ENCODE measurements around the gene TSG101.

Gene TSG101

GRCh38 chr11:18492888-18493287 is 33.9 kb downstream of the TSG101 start:
- H3K27me3 Mint-ChIP-seq (ENCODE audit: low read depth): no peaks in the 10 kb centered on the region
- H3K9me3 Mint-ChIP-seq: no peaks in the 10 kb centered on the region
- no peaks in the 10 kb centered on the region for H3K4me1 Mint-ChIP-seq
- no peak overlapping the region for H3K27ac Mint-ChIP-seq
- TF ChIP-seq, protein P1, sequence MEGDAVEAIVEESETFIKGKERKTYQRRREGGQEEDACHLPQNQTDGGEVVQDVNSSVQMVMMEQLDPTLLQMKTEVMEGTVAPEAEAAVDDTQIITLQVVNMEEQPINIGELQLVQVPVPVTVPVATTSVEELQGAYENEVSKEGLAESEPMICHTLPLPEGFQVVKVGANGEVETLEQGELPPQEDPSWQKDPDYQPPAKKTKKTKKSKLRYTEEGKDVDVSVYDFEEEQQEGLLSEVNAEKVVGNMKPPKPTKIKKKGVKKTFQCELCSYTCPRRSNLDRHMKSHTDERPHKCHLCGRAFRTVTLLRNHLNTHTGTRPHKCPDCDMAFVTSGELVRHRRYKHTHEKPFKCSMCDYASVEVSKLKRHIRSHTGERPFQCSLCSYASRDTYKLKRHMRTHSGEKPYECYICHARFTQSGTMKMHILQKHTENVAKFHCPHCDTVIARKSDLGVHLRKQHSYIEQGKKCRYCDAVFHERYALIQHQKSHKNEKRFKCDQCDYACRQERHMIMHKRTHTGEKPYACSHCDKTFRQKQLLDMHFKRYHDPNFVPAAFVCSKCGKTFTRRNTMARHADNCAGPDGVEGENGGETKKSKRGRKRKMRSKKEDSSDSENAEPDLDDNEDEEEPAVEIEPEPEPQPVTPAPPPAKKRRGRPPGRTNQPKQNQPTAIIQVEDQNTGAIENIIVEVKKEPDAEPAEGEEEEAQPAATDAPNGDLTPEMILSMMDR (IDR thresholded peaks at IDR 0.05; ENCODE audit: unreplicated experiment in 3 of 3): no peak
- no peak overlapping the region for H3K4me3 Mint-ChIP-seq
- H3K36me3 Mint-ChIP-seq (ENCODE audit: low read depth): peaks cover 48% of the 10 kb centered on the region

DNA sequence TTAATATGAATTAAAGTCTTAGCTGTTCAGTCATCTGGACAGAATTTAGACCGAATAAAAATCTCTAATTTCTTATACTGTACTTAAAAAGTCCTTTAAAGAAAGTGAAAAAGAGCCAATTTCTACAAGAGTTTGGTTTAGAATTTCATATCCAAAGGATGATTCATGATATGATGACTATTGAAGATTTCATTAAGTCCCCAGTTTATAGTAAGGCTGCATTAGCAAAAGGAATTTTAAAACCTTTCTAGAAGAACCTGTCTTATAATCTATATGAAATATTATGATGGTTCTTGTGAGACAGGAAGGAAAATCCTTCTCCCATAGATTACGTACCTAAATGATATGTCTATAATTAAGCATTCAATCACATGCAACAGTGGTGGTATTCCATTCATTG is 34.8 kb downstream of the TSG101 start:
- H3K27ac Mint-ChIP-seq: no peak overlapping the region
- H3K4me1 Mint-ChIP-seq: no peaks in the 10 kb centered on the region
- H3K4me3 Mint-ChIP-seq: no peak overlapping the region
- no peaks in the 10 kb centered on the region for H3K27me3 Mint-ChIP-seq (ENCODE audit: low read depth)
- no peaks in the 10 kb centered on the region for H3K9me3 Mint-ChIP-seq
- TF ChIP-seq, protein P1 (IDR thresholded peaks at IDR 0.05; ENCODE audit: unreplicated experiment in 3 of 3): no peak
- H3K36me3 Mint-ChIP-seq (ENCODE audit: low read depth): peaks cover 48% of the 10 kb centered on the region

DNA sequence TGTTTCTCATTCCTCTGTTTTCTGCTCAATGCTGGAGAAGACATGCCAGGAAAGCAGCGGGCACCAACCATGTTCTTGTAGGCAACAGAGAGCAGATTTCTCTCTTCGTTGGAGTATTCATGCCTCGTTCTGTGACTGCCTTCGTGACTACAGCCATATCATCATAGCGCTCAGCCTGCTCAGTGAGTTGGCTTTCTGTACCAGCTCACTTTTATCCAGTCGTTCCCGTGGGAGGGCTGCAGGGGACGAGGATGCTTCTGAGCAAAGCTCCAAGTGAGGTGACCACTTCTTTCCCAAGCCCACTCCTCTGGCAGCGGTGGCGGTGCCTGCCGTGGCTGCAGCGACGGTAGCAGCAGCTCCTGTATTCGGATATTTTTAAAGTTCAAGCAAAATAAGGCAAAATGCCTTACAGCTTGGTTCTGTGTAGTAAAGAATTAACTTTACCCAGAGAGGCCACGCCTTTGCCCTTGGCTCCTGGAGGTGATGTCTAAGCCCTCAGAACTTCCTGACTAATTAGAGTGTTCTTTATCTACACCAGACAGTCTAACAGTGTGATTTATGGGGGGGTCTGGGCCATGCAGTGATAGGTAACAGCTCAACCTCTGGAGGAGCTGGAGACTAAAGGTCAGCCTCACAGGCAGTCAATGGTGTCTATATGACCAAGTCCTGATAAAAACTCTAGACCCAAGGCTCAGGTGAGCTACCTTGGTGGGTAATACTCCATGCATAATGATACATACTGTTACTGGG is 35.8 kb downstream of the TSG101 start:
- TF ChIP-seq, protein P1 (IDR thresholded peaks at IDR 0.05; ENCODE audit: unreplicated experiment in 3 of 3): no peak
- no peaks in the 10 kb centered on the region for H3K27me3 Mint-ChIP-seq (ENCODE audit: low read depth)
- no peaks in the 10 kb centered on the region for H3K4me1 Mint-ChIP-seq
- no peak overlapping the region for H3K4me3 Mint-ChIP-seq
- no peaks in the 10 kb centered on the region for H3K9me3 Mint-ChIP-seq
- peaks cover 51% of the 10 kb centered on the region for H3K36me3 Mint-ChIP-seq (ENCODE audit: low read depth)
- no peak overlapping the region for H3K27ac Mint-ChIP-seq

- TF ChIP-seq, protein P1 (IDR thresholded peaks at IDR 0.05; ENCODE audit: unreplicated experiment in 3 of 3): no peak
- Mint-ChIP-seq H3K27ac (no peak overlapping the region), H3K9me3 (no peaks in the 10 kb centered on the region), H3K4me3 (no peak overlapping the region), H3K4me1 (no peaks in the 10 kb centered on the region), H3K36me3 (ENCODE audit: low read depth) (peaks cover 48% of the 10 kb centered on the region), H3K27me3 (ENCODE audit: low read depth) (no peaks in the 10 kb centered on the region)
Observed at GRCh38 chr11:18490319-18490718, 36.4 kb downstream of the TSG101 start.

GRCh38 chr11:18485913-18486528 is 40.7 kb downstream of the TSG101 start:
- Mint-ChIP-seq H3K4me3 (no peak overlapping the region), H3K27ac (no peak overlapping the region), H3K27me3 (ENCODE audit: low read depth) (no peaks in the 10 kb centered on the region), H3K9me3 (no peaks in the 10 kb centered on the region), H3K36me3 (ENCODE audit: low read depth) (peaks cover 80% of the 10 kb centered on the region), H3K4me1 (no peaks in the 10 kb centered on the region)
- TF ChIP-seq, protein P1 (IDR thresholded peaks at IDR 0.05; ENCODE audit: unreplicated experiment in 3 of 3): no peak

DNA sequence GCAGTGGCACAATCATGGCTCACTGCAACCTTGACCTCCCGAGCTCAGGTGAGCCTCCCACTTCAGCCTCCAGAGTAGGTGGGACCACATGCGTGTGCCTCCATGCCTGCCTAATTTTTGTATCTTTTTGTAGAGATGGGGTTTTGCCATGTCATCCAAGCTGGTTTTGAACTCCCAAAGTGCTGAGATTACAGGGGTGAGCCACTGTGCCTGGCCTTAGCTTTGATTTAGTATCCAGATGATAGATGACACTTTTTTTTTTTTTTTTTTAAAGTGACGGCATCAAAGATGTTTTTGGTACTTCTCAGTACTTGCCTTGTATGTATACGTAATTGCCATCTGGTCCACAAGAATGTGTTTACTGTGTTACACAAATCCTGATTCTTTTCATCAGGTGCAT is 47.7 kb downstream of the TSG101 start:
- Mint-ChIP-seq H3K36me3 (ENCODE audit: low read depth) (peaks cover 83% of the 10 kb centered on the region), H3K9me3 (no peaks in the 10 kb centered on the region), H3K4me3 (no peak overlapping the region), H3K27me3 (ENCODE audit: low read depth) (no peaks in the 10 kb centered on the region), H3K4me1 (no peaks in the 10 kb centered on the region), H3K27ac (no peak overlapping the region)
- TF ChIP-seq, protein P1 (IDR thresholded peaks at IDR 0.05; ENCODE audit: unreplicated experiment in 3 of 3): no peak
